AG04450 (cell line): ENCODE data around the gene EFCAB3. TPM values are rescaled to one million over a fixed set of nuclear protein-coding genes. Genes with fewer than 3 reads are reported as not detected.
"Not testable (repeated sequence)": the region's sequence is repeated elsewhere in the genome, so short reads cannot be mapped to it uniquely, and the experiment has no call there.

Experiments used
- CTCF ChIA-PET: fragments of 300-600, 350-600 bp; formaldehyde crosslinking; extraction: SDS; loops from one replicate; lab custom pipeline; 2022; ENCODE audit warnings: antibody characterized with exemption, inconsistent platforms; lab: Charles Lee
- POLR2A ChIA-PET: fragments of 350-600 bp; formaldehyde crosslinking; extraction: SDS; loops from one replicate; lab custom pipeline; 2021; ENCODE audit warnings: antibody characterized with exemption, inconsistent platforms; lab: Yijun Ruan, JAX
- DNase-seq: peaks from one replicate; pipeline ENCODE4 v3.0.0-alpha.2; 2011; ENCODE audit warnings: low read depth, low spot score
- H3K27ac ChIP-seq: one replicate; pipeline ENCODE4 v1.5.1; 2012; ENCODE audit warnings: low read depth, low read length, control low read depth
- H3K27me3 ChIP-seq: one replicate; pipeline ENCODE4 v1.6.0; 2012; ENCODE audit warnings: low read length; ENCODE audit not compliant: control insufficient read depth, insufficient read depth
- H3K4me3 ChIP-seq: 2 replicates; pipeline ENCODE4 v1.5.1; 2011; ENCODE audit warnings: mild to moderate bottlenecking, low read depth, low read length, control low read depth
- H3K9me3 ChIP-seq: 2 replicates; pipeline ENCODE4 v1.5.1; 2012; ENCODE audit warnings: low read length; ENCODE audit not compliant: control insufficient read depth, insufficient read depth
- CTCF ChIP-seq: IDR thresholded peaks from 2 replicates; pipeline ENCODE4 v1.5.1; 2011; ENCODE audit warnings: low read depth, low read length, control low read depth, inconsistent platforms
- polyA plus RNA-seq: library from polyadenylated mRNA; depleted of rRNA; stranded (reverse); fragments of >200 nt; gene quantifications from 2 replicates; pipeline ENCODE4 v1.2.3, GENCODE V29; 2011; rRNA removed
- small RNA-seq: library from RNA; depleted of rRNA; stranded (forward); fragments of <200 nt; gene quantifications from one replicate; pipeline ENCODE3, GENCODE V24; 2012; ENCODE audit warnings: low read depth; ENCODE audit not compliant: insufficient read length

EFCAB3 gene
- polyA plus RNA-seq, 1 experiment, result not detected

DNA sequence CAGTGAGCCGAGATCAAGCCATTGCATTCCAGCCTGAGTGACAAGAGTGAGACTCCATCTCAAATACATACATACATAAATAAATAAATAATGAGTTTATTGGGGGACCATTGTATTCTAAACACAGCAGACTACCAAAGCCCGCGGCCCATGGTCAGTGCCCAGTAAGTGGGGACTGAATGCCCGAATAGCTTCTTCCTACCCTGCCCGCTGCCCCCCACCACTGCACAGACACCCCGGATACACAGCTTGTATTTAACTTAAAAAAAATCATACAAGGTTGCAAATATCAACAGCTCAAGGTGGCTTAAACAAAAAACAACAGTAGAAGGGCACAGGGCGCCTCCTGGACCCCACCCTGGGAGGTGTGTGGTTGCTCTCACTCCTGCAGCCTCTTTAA, 75.7 kb downstream of the EFCAB3 start:
- DNase-seq, result no peak
- Histone ChIP-seq H3K4me3 (no peak overlapping the region), H3K27me3 (no peaks in the 10 kb centered on the region), H3K27ac (no peak overlapping the region), H3K9me3 (no peaks in the 10 kb centered on the region)
- ChIA-PET CTCF (no interaction called here), POLR2A (no interaction called here)
- no peak for TF ChIP-seq CTCF

DNA sequence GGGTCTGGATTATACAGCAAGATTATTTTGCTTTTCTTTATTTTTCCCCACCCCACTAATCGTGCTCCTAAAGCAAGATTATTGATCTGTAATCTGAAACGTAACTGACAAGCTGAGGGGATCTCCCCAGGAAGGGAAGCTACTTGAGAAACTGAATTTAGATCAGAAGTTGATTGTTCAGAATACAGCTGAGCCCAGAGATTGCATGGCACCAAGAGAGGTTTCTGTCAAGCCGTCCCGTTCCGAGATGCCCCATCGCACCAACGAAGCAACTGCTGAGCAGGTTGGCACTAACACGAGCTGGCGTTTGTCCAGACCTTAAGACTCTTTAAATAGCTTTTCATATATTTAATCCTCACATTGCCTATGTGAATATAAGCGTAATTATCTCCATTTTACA, 78.1 kb downstream of the EFCAB3 start:
- H3K9me3 ChIP-seq, DNase-seq, H3K27ac ChIP-seq, H3K27me3 ChIP-seq, H3K4me3 ChIP-seq, CTCF ChIA-PET: not testable (repeated sequence)
- POLR2A ChIA-PET, result interaction anchor here (0.6 kb wide), 1 partner anchor 33 kb away, joined by 4 read pairs; no protein-coding TSS in a partner anchor

- CTCF ChIA-PET, H3K9me3 ChIP-seq: not testable (repeated sequence)
Observed at GRCh38 chr17:62464422-62464821, 84.1 kb downstream of the EFCAB3 start.

GRCh38 chr17:62465271-62465670, 84.9 kb downstream of the EFCAB3 start:
- POLR2A ChIA-PET, result not testable (repeated sequence)

More at GRCh38 chr17:62464422-62464821, 84.1 kb downstream of the EFCAB3 start:
- DNase-seq, H3K27ac ChIP-seq, H3K27me3 ChIP-seq, H3K4me3 ChIP-seq, POLR2A ChIA-PET: not testable (repeated sequence)

More at GRCh38 chr17:62465271-62465670, 84.9 kb downstream of the EFCAB3 start:
- H3K27me3 ChIP-seq, H3K4me3 ChIP-seq, H3K9me3 ChIP-seq, CTCF ChIA-PET, DNase-seq, H3K27ac ChIP-seq: not testable (repeated sequence)

Small RNA genes within 50 kb of the gene (small RNA-seq; reads per million reads assigned to genes)
- not detected for gene RNU7-52P

Other genes starting within 250 kb of the EFCAB3 start
- gene METTL2A, start 43.3 kb downstream of the EFCAB3 start, polyA plus RNA-seq, result 15.9 and 19.7 TPM in 2 replicates
- 49.3 and 57.4 TPM in 2 replicates for gene TLK2, start 98.3 kb downstream of the EFCAB3 start, polyA plus RNA-seq
- 61.6 and 68.9 TPM in 2 replicates for gene MRC2, start 247.1 kb downstream of the EFCAB3 start, polyA plus RNA-seq